Measurements from ENCODE around the gene RBL2. TPM values are rescaled to one million over a fixed set of nuclear protein-coding genes. Genes with fewer than 3 reads are reported as not detected.
"Not testable (repeated sequence)": the region's sequence is repeated elsewhere in the genome, so short reads cannot be mapped to it uniquely, and the experiment has no call there.

Gene RBL2
- total RNA-seq, 1 donor from 2014 or later: 80.4 TPM

DNA sequence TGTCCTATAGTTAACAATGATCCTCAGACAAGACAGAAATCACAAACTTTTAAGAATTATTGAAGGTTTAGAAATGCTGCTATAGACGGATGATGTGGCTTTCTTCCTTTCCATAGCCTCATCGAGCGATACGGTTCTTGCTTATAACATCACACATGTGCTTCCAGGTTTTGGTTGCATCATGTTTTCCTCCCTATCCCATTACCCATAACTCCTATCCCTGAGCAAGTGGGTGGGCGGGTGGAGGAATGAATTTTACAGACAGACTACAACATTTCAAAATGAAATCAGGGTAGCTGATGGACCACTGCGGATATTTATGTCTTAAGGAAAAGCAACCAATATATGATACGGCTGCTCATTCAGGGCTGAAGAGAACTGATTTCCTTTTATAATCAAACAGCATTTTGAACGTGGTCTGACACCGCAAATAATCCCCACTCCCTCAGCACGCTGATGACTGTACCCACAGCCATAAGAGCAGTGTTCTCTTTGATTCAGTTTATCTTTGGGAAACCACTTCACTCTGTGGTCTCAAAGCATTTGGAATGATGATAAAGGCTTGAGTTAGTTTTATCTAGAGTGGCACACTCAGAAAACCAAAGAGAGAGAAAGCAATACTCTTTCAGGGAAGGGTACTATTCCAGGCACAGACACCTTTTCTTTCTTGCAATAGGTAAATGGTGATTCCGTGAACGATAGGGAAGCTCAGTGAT is 73.4 kb downstream of the RBL2 start:
- DNase-seq: no peak

DNA sequence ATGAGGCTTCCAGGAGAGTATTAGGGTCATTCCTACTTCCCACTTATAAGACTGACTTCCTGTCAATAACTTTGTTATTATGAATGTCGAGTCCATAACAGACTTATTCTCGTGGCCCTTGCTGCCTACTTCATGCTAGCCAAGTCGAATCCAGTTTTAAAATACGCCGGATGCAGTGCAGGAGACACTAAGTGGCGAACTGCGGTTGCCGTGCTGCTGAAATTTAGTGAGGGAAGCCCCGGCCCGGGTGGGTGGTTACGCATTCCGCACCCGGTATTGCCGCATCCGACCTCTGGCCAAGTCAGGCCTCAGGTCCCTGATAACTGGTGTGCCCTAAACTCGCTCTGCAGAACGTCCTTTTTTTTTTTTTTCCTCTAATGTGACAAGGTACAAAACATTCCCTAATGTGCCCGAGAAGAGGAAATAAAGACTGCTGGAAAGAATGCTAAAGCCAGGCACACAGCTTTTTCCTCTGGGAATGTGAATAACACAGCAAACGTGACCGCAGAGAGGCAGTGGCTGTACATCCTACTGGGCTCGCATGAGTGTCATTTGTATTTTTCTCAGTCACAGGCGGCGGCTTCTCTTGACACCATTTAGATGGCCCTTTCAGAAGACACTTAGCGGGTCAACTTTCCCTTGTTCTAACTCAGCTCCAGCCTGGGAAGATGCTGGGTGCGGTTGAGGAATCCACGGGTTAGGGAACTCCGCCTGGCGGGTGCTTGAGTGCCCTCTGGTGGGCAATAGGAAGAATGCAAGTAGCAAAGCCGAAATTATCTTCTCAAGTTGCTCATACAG is 75.8 kb downstream of the RBL2 start:
- DNase-seq: peak; percentile 71

GRCh38 chr16:53510704-53511070 is 76.4 kb downstream of the RBL2 start:
- DNase-seq: no peak

DNA sequence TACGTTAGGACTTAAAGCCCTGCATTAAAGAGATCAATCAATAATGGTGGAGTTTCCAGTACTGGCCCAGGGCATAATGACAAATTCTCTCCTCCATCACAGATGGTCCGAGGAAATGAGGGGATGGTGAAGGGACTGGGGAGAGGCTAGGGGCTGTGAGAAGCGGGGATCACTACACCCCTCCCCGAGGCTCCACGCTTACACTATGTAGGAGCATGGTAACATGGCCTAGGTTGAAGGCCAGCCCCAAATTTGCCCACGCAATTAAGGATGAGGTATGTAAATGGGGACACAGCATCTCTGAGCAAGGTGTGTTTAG is 76.8 kb downstream of the RBL2 start:
- DNase-seq: no peak

DNA sequence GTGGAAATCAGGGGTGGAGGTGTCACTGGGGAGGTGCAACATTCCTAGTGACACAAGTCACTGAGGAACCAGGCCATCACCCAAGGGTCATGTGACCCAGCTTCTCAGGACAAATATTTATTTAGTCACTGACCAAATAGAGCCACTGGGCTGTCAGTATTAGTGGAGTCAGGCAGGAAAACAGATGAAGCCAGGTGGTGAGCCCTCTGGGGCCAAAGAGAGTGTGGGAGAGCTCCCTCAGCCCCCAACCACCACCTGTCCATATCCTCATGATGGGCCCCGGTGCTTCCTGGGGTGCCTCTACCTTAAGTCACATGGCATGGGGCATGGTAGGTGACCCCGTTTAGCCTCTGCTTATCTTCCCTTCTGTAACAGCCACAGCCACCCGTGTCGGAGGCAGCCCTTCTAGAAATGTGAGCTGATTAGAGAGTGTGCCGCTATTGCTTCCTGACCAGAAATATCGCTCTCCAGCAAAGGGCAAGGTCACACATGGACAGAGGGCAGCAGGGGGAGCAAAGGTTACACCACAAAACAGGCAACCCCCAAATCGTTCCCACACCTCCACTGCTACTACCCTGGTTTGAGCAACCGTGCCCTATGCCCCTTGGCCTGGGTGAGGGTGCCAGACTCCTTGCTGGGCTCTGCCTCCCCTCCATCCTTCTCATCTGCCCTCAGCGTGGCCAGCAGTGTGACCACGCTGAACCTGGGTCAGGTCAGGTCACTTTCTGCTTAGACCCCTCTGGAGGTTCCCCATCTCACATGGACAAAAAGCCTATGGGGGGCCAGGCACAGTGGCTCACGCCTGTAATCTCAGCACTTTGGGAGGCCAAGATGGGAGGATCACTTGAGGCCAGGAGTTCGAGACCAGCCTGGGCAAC is 77.4 kb downstream of the RBL2 start:
- DNase-seq: no peak

DNA sequence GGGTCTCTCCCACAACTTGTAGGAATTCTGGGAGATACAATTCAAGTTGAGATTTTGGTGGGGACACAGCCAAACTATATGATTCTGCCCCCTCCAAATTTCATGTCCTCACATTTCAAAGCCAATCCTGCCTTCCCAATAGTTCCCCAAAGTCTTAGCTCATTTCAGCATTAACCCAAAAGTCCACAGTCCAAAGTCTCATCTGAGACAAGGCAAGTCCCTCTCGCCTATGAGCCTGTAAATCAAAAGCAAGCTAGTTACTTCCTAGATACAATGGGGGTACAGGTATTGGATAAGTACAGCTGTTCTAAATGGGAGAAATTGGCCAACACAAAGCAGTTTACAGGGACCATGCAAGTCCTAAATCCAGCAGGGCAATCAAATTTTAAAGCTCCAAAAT is 78.5 kb downstream of the RBL2 start:
- not testable (repeated sequence) for DNase-seq

DNA sequence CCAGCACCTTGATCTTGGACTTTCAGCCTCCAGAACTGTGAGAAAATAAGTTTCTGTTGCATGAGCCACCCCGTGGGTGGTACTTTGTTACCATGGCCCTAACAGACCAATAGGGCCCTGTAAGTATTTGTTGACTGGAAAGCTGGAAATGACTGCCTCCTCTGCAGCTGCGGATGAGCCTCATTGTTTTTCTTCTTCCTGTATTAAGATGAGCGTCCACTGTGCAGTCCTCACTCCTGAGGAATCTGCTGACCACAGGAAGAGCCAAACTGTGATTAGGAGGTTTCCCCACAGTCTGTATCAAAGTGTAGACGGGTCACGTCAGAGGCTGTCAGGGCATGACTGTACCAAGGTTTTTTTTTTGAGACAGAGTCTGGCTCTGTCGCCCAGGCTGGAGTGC is 81.0 kb downstream of the RBL2 start:
- no peak for DNase-seq

GRCh38 chr16:53515811-53516210 is 81.5 kb downstream of the RBL2 start:
- no peak for DNase-seq

- no peak for DNase-seq
These were observed 83.6 kb downstream of the RBL2 start for GRCh38 chr16:53517851-53518250.

DNA sequence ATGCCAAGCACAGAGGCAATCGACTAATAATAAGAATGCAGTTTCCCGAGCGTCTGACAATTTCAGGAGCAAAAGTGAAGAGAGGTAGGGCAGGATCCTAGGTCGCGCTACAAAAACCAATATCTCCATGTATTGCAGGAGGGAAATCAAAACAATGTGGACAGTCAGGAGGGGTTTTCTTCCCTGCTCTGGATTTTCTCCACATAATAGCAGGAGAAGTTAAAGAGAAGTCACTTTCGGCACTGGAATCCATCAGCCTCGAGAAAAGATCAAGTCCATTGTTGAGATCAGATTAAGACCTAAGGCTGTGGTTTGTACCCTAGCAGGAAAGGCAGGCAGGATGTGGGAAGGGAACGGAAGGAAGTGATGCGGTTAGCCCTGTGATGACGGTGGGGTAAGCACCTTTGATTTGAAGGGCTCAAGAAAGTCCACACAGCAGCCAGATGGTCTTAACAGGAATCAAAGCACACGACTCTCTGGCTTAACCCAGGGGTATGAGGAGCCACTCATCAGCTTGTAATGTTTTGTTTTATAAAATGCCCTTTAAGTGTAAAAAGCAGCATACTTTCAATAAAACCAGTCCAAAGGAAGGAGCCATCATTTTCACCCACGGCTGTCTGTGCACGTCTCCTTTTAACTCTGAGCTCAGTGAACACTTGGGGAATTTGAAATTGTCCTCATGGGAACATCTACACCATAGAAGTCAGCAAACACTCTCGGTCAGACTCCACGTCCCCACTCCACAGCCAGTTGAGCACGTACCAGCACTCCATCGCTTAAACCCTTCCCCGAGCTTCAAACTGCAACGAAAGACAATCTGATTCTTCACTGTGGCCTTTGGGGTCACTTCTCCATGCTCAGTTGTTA is 84.5 kb downstream of the RBL2 start:
- no peak for DNase-seq

DNA sequence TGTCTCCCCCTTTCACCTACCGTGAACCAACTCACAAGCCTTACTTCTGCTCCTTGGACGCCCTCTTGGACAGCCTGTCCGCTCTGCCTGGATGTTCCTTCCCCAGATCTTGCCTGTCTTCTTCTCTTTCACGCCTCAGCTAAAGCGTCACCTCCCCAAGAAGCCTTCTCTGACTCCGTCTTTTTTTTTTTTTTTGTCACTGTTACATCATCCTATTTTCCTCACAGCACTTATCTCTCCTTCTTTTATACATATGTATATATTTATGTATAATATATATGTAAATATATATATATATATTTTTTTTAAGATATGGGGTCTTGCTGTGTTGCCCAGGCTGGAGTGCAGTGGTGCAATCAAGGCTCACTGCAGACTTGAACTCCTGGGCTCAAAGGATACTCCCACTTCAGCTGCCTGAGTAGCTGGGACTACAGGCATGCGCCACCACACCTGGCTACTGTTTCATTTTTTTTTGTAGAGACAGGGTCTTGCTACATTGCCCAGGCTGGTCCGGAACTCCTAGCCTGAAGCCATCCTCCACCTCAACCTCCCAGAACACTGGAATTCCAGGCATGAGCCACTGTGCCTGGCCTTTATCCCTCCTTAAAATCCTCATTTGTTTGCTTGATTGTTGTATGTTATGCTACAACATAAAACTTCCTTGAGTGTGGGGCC is 85.3 kb downstream of the RBL2 start:
- no peak for DNase-seq

GRCh38 chr16:53523126-53523804 is 89.0 kb downstream of the RBL2 start:
- DNase-seq: no peak

DNA sequence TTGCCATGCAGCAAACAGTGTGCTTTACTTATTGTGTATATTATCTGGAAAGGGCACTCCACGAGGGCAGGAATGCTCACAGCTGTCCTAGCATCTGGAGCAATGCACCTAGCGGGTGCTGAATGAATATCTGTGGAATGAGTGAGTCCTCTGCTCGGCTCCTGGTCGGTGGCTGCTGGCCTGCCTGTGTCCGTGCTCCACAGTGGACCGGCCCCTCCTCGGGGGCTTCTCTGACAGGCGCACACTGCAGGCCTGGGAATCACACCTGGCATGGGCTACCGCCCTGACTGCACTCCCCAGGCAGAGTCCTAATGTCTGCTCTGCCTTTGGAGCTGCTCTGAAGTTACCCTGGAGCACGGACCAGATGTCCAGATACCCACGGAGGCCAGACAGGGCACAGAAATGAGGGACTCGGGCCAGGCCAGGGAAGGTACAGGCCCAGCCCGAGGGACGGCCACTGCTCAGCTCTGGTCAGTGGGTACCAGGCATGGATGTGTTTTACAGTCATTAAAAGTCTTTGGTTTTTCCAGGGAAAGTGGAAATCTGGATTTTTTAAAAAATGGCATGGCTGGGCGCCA is 89.8 kb downstream of the RBL2 start:
- no peak for DNase-seq

- DNase-seq: no peak
These were observed 94.5 kb downstream of the RBL2 start for GRCh38 chr16:53528797-53529196.

- DNase-seq: no peak
These were observed 95.2 kb downstream of the RBL2 start for GRCh38 chr16:53529513-53529912.

DNA sequence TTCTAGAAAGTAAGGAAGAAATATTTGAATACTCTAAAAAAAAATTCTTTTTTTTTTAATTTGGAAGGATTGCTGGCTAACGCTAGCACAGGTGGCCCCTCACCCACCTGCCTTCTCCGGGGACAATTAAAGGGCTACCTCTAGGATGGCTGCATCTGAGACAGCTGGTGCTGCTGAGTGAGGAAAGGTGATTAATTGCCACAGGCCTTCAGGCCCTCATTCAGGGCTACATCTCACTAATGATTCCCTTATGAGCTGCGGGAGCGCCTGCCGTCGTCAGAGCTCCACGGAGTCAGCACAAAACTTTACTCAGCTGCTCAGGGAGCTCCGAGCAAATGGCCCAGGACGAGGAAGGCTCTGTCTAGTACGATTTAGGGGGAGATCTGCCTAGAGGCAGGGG is 95.8 kb downstream of the RBL2 start:
- no peak for DNase-seq

DNA sequence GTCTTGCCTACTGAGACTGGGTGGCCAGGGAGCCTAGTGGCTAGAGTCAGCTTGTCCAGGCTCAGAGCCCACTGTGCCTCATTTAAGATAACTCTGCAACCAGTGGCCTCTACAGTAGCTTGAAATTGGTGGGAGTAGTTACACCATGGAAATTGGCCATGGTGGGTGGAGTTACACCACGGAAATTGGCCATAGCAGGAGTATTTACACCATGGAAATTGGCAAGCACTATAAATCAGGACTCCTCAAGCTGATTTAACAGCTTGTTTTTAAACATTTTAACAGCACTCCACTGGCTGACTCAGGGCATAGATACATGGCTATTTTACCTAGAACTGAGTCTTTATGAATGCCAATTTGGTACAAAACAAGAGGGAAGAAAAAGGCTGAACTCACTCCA is 96.5 kb downstream of the RBL2 start:
- no peak for DNase-seq

DNA sequence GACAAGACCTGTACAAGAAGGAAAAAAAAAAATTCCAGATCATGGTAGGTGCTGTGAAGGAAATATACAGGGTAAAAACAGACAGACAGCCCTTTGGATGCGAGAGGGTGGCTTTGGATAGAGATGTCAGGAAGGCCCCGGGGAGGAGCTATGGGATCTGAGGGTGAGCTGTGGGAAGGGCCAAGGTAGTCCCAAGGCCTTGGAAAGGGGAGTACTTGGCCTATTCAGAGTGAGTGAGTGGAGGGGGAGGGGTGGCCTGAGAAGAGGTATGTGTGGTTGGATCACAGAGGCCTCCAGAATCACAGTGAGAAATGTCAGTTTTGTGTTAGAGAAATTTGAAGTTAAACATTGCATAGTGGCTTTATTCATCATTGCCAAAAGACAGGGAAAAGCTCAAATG is 99.9 kb downstream of the RBL2 start:
- no peak for DNase-seq

DNA sequence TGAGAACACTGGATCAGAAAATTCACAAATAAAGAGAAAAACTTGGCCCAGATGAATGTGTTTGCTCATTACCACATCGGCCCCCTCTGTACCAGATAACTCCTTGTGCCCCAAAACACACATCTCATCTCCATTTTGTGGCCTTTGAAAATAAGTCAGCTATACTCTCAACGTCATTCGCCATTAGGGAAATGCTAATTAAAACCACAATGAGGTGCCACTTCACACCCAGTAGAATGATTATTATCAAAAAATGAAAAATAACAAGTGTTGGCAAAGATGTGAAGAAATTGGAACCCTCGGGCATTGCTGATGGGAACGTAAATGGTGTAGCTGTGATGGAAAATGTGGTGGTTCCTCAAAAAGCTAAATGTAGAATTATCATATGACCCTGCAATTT is 103.4 kb downstream of the RBL2 start:
- DNase-seq: no peak

DNA sequence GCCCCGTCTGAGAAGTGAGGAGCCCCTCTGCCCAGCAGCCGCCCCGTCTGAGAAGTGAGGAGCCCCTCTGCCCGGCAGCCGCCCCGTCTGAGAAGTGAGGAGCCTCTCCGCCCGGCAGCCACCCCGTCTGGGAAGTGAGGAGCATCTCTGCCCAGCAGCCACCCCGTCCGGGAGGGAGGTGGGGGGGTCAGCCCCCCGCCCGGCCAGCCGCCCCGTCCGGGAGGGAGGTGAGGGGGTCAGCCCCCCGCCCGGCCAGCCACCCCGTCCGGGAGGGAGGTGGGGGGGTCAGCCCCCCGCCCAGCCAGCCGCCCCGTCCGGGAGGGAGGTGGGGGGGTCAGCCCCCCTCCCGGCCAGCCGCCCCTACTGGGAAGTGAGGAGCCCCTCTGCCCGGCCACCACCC is 105.1 kb downstream of the RBL2 start:
- DNase-seq: not testable (repeated sequence)

All from skin of body (tissue), 2 donors.